Cardiac septum (tissue), 1 donor: ENCODE results near the gene ADAMTSL1. TPM values are rescaled to one million over a fixed set of nuclear protein-coding genes. Genes with fewer than 3 reads are reported as not detected.

Experiments
- DNase-seq: peaks from one replicate; pipeline ENCODE4 v3.0.0-alpha.2; 2020; ENCODE audit warnings: low spot score
- intact Hi-C: fragments of 100-400 bp; cut with DNase I; formaldehyde crosslinking; loops from one replicate; pipeline ENCODE4 v1.14.0; 2022
- total RNA-seq: library from RNA; stranded (reverse); fragmentation: NEBNext Ultra II Directional; extraction: Animal tissue kit (Norgen Biotek cat#: 25700); gene quantifications from one replicate; pipeline ENCODE4 v1.2.1, GENCODE V29; 2021
- donor health status: DM: no; HTN: no; CAD: no.

Gene ADAMTSL1
- total RNA-seq, 1 donor from 2014 or later = 2.1 TPM

DNA sequence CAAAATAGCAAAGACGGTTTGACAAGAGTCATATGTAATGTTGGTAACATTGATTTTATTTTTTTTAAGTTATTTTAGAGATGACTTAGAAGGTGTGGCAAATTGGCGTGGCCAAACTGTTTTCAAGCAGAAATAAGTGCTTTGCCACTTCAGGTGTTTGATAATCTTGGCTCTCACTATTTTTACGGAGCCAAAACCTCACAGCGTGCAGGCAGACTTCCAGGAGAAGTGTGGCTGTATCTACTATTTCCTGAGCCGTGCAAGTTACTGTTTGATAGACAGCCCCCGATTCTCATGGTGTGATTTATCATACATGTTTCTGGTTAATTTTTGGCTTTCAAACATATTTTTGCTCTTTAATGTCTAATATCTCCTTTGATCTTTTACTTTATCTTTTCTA lies 269.5 kb downstream of the ADAMTSL1 start:
- DNase-seq = no peak
- intact Hi-C loops = no loop called here

DNA sequence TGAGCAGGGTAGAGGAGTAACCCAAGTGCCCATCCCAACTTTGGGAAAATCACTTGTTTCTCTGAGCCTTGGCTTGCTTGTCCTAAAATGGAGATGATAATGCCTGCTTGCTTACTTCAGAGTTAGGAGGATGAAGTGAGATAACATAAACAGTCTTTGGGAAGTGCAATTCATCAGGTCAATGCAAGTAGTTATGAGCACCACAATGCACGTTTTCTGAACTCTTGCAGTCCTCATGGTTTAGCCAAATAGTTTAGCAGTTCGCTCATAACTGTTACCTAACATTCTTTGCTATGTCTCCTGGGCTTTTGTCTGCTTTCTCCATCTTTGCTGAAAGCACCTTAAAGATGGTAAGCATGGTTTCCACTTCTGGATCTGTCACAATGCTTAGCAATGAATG lies 270.0 kb downstream of the ADAMTSL1 start:
- DNase-seq = no peak
- intact Hi-C loops = no loop called here

DNA sequence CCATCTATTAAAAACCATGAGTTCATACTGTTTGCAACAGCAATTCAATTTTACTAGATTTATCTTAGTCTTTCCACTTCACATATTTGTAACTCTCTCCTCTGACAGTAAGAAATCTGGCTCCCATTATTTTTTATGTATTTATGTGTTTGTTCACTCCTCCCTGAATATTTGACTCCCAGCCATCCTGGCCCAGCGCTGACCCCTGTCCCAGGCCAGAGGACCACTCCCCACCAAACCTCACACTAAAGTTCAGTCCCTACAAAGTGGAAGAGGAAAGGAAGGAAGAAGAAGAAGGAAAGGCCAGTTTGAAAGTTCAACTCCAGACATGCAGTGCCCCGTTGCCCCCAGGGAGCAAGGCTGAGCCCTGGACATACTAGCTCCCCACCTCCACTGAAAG lies 271.8 kb downstream of the ADAMTSL1 start:
- intact Hi-C loops = no loop called here
- DNase-seq = no peak

DNA sequence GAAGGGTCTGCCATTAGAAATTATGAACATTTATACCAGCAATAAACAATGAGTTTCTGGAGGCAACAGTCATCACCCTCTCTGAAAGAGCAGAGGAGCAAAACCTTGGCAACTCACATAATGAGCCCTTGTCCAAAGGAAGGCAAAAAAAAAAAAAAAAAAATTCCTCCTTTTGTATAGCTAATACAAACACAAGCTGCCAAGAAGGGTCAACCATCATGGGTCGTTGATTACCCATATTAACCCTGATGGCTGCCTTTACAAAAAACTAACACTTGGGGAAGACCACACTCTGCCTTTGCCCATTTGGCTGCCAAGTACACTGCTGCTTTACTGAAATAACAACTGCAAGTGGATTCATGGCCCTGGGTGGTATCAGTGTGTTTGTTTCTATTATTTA lies 272.7 kb downstream of the ADAMTSL1 start:
- intact Hi-C loops = no loop called here
- no peak for DNase-seq

DNA sequence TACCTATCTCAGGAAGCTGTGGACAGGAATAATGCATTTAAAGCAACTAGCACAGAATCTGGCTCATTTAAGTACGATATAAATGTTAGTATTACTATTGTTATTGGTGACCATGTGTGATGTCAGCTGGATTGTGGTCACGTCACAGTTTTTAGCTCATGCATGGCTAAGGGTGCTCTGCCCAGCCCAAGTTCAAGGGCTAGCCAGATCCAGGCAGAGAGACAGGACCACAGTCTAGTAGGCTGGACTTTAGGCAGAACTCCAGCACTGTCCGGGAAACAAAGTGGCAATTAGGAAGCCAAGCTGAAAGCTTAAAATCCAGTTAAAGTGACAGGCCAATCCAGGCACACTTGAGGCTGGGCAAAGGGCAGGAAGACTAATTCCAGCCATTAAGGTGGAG lies 273.6 kb downstream of the ADAMTSL1 start:
- intact Hi-C loops = no loop called here
- no peak for DNase-seq

DNA sequence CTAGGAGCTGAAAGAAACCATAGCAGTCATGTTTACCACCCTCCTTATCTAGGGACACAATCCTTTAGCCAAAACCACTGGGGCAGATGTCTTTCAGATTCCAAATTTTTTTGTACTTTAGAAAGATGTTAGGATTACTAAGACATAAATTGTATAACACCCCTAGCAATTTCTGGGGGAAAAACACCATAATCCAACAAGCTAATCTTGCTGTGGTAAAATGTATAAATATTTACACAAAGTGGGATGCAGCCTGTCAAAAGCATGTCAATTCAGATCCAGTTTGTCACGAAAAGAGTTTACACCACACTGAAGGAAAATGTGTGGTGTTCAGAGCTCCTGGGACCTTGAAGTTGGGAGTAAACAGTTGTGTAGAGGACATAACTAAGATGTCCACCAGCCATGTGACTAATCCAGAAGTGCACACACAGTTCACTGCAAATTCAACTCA lies 274.3 kb downstream of the ADAMTSL1 start:
- no peak for DNase-seq
- intact Hi-C loops = no loop called here

DNA sequence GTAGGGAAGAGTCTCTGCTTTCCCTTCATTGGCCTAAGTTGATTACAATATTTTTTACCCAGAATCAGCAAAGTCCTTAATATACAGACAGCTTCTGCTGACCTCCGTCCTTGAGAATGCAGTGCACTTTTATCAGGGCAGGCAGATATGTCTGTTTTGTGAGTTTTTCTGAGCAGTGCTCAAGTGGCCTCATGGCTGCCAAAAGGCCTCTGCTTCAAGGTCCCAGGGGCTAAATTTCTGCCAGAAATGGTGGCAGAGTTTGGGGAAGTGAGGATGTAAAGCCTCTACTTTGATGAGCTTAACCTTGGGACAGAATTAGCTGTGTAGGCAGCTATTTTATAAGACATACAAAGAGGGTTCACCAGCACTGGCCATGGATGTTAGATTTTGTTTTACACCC lies 275.8 kb downstream of the ADAMTSL1 start:
- DNase-seq = no peak
- intact Hi-C loops = no loop called here

DNA sequence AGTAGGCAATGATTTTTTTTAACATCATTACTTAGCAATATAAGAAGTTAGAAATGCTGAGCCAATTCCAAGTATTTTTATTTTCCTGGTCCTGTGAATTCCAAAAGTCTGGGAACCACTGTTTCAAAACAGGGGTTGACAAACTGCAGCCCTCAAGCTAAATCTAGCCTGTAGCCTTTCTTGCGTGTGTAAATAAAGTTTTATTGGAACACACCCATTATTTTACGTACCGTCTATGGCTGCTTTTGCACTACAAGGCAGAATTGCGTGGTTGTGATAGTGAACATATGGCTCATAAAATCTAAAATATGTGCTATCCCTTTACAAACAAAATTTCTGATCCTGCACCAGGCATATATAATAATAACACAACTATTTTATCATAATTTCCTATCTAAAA lies 280.0 kb downstream of the ADAMTSL1 start:
- DNase-seq = no peak
- intact Hi-C loops = no loop called here

DNA sequence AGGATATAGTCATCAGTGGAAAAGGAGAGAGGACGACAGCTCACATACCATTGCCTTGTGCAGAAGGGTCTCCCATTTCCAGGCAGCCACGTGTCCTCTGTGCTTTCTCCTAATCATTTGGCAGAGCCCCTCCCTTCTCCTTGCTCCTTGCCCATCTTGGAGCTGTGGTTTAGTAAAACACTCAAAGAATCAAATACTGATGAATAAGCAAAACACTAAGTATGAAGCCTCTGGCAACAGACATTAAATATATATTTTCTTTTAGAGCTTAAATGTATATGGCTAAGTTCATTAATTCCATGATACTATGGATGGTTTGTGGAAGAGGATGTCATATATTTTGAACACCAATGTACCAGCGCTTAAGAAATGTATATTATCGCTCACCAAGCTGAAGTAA lies 280.6 kb downstream of the ADAMTSL1 start:
- no peak for DNase-seq
- intact Hi-C loops = no loop called here

DNA sequence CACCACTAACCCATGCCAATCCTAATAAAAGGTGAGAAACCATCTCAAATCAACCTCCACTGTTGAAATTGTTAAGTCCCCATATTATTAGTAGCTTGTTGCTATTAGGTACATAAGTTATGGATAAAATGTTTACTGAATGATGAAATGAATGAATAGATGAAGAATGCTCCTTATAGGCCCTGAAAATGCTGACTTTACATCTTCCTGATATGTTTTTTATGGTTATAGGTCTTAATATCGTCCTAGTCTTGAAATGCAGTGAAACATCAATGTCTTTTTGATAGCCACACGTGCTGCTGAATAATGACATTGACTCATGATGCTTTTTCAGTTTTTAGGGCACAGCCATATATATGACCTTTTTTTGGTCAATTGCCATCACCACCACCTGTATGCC lies 281.3 kb downstream of the ADAMTSL1 start:
- intact Hi-C loops = no loop called here
- DNase-seq = no peak

DNA sequence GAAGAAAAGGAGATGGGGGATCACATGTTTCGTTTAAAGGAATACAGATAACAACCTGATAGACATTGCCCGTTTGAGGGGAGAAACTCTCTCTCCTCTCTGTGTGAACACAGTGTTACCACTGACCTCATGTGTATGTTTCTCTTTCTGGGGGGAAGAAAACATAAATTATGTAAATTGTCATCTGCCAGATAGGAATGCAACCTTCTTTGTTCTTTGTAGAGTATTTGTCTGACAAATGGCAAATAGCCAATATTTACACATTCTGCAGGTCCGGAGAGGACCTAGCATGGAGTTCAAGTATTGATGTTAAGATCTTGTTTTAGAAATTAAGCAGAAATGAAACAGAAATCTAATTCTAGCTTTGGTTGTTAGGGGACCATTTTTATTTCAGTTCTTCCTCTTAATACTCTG lies 282.8 kb downstream of the ADAMTSL1 start:
- intact Hi-C loops = no loop called here
- DNase-seq = no peak

DNA sequence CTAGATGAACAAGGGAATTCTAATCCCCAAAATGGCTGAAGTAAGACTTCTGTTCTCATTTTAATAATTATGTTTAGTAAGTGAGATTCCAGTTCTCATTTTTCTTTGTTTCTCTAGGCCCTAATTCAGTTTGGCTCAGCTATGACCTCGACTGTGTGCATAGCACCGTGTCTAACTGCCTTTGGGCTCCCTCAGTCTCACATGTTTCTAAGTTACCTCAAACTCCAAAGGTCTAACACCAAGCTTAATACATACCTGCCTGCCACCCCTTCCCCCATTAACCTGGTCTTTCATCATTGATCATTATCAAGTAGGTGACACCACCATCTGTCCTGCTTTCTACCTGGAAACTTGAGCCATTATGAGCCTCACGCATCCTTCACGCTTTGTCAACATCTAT lies 285.9 kb downstream of the ADAMTSL1 start:
- DNase-seq = no peak
- intact Hi-C loops = no loop called here

DNA sequence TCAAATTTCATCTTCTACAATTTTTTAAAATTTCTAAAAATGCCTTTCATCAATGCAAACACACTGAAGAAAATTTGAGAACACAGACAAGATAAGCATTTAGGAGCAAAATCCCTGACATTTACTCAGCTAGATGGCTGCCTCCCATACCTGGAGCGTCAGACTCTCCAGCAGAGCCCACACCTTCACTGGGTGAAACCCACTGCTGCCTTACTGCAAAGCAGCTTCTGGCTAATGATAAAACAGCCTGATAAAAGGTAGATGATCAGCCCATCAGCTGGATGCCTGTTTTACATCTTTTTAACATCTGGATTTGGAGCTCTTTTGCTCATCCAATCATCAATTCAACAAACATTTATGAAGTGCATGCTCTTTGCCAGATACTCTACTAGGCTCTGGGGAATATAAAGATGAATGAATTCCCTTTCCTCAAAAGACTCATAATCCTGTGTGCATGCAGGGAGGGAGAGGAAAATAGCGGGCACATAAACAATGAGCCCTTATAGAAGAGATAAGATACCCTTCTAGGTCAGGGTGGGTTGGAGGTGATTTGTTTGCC lies 287.9 kb downstream of the ADAMTSL1 start:
- intact Hi-C loops = no loop called here
- no peak for DNase-seq

DNA sequence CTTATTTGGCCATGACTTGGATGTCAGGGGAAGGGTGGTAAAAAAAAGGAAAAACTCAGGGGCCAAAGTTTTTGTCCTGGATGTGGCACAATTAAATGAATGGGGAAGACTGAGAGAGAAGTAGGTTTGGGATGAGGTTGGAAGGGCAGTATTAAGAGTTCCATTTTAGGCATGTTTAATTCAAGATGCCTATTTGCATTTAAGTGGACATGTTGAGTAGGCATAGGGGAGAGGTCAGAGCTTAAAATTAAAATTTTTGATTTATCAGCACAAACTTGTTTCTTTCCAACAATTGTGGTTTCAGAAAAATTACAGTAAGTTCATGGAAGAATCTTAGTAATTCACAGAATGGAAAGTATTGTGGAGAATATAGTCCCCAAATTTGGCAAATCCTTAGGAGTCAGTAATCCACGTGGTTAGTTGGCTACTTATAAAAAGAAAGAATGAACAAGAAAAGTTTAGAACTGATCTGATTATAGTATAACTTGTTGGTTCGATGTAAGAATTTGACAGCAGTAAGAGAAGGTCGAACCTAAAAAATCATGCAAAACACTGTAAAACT lies 293.1 kb downstream of the ADAMTSL1 start:
- no peak for DNase-seq
- intact Hi-C loops = no loop called here

DNA sequence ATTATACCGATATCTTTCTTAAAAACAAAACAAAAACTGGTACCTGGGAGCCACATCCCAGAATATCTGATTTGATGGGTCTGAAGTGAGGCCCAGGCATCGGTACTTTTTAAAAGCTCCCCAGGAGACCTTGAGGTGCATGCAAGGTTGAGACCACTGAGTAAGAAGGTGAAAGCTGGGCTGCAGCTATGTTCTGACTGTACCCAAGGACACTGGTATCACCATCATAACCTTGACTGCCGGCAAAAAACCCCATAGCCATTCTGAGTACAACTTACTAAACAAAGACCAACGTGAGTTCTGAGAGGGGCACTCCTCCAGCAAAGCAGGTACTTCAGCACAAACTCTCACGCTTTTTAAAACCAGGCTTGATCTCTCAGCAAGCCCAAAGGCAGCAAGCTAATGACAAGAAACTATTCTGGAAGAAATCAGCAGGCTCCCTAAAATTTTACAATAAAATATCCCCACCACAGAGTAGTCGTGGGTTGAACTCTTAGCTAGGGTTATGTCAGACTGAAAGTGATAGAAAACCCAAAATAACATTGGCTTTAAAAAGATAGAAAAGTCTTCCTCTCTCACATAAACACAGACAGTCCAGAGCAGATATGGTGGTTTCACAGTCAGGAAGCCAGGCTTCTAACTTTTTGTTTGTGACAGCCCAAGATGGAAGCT lies 295.1 kb downstream of the ADAMTSL1 start:
- no peak for DNase-seq
- intact Hi-C loops = no loop called here

DNA sequence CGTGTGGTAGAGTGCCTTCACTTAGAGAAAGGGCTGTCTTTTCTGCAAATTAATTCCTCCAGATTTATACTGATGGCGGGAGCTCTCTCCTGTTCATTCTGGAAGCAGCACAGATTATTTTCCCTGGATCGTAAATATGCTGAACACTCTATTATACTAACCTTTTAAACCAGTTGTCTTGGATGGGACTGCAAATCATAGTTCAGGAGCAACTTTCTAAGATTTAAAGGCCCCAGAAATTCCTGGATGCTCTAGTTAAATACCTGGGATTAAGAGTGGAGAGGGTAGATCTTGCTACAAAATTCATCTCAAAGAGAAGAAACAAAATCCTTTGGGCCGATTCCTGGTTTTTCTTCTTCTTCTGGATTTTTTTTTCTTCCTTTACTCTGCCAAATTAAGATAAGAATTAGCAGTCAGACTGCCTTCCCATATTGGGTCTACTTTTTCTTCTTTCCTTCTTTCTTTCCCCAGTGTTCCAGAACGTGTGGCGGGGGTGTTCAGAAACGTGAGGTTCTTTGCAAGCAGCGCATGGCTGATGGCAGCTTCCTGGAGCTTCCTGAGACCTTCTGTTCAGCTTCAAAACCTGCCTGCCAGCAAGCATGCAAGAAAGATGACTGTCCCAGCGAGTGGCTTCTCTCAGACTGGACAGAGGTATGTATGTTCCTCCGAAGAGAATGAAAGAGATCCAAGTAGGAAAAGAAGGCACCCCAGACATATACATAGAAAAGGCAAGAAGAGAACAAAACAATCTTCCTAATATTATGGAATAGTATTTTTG lies 296.4 kb downstream of the ADAMTSL1 start:
- intact Hi-C loops = no loop called here

DNA sequence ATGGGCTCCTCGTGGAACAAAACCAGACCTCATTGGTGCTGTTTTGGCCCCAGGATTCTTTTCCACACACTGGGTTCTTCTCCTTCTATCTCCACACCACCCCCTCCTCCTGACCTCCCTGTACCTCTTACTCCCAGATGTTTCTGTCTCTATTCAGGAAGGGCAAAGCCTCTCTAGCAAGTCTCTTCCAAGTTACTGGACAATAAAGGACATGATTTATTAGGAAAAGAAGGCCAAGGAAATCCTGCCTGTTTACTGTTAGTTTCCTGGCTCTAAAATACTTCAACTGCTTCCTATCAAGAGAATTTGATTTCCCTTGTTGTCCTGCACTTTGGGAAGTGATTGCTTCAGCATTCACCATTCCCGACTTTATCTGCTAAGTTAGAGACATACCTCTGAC lies 297.1 kb downstream of the ADAMTSL1 start:
- DNase-seq = no peak
- intact Hi-C loops = no loop called here

More for the DNA sequence above, 296.4 kb downstream of the ADAMTSL1 start:
- DNase-seq = no peak

DNA sequence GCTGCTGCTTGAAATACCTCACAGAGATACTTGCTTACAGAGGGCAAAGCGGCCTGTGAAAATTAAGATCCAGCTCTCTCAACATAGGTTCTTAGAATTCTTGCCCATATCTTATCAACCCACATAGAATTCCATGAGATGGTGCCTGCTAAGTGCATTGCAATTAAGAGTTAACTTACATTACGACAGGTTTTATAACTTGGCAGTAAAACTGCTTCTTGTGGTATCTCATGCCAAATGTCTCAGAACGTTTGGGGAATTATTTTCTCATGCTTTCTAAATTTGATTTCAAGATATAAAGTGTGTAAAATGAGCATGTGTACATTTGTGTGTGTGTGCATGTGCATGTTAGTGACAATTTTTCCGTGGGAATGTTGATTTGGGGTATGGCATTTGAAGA lies 297.8 kb downstream of the ADAMTSL1 start:
- no peak for DNase-seq
- intact Hi-C loops = no loop called here

DNA sequence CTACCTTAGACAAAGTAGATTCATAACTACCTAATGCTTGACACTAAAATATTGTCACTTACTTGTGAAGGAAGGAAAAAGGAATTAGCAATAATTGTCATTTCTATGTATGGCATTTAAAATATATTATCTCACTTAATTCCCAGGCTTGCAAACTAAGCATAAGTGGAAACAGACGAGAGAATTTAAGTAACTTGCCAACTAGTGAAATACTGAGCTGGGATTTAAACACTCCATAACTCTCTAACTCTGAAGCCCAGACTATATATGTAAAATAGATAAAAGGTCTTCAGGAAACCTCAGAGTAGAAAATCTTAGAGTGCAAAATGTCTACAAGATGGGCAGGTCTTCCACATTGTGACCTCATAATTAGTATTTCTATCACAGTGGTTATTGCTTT lies 301.3 kb downstream of the ADAMTSL1 start:
- intact Hi-C loops = no loop called here

DNA sequence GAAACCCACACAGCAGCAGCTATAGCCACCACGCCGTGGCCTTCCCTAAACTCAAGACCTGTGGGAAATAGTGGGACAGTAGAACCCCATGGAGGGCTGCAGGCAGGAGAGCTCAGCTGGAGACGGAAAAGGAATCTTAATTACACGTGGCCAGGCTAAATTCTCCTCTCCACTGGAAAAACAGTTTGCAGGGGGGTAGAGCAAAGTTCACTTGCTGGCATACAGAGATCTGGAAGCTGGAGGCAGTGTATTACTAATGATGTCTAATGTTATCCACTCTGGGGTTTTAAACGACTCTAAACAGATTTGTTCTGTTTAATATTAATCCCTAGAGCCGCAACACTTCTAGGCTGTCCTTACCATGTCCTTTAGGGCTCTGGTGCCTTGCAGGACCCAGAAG lies 302.0 kb downstream of the ADAMTSL1 start:
- DNase-seq = no peak
- intact Hi-C loops = no loop called here

More for the DNA sequence above, 301.3 kb downstream of the ADAMTSL1 start:
- DNase-seq = no peak
